A549 (cell line): ENCODE measurements around the gene PLEKHG3.

Experiments used
- CTCF ChIP-seq: fragments of >200 bp; sonication (Bioruptor Twin); formaldehyde crosslinking; IDR thresholded peaks from 3 replicates; pipeline ENCODE4 v1.5.1; 2016
- E2F6 ChIP-seq: IDR thresholded peaks from 2 replicates; pipeline ENCODE4 v1.6.1; 2012; ENCODE audit warnings: low read depth, borderline replicate concordance
- ELK1 ChIP-seq: fragments of 150-350 bp; IDR thresholded peaks from 2 replicates; pipeline ENCODE4 v1.6.1; 2014; ENCODE audit warnings: low read depth, mild to moderate bottlenecking, low read length
- EP300 ChIP-seq, 2 experiments: fragments of >200 bp; sonication (Bioruptor Twin); formaldehyde crosslinking; IDR thresholded peaks; 2 replicates in 1 of 2; 3 replicates in 1 of 2; pipeline ENCODE4 v1.6.1; 2016 to 2017
- HDAC2 ChIP-seq: fragments of 200-600 bp; sonication (generic); IDR thresholded peaks from 2 replicates; pipeline ENCODE4 v1.6.1; 2016
- JUNB ChIP-seq: fragments of >200 bp; sonication (Bioruptor Twin); formaldehyde crosslinking; IDR thresholded peaks from 2 replicates; pipeline ENCODE4 v1.6.1; 2016
- PBX3 ChIP-seq: IDR thresholded peaks from 2 replicates; pipeline ENCODE4 v1.6.1; 2012
- POLR2AphosphoS2 ChIP-seq: conservative IDR thresholded peaks from 2 replicates; pipeline ENCODE4 v1.6.1; 2012; ENCODE audit warnings: low read length, improper control_type of control experiment, inconsistent platforms

- TF ChIP-seq JUNB, result no peak
- no peak for TF ChIP-seq CTCF
- TF ChIP-seq POLR2AphosphoS2, result no peak
- no peak for TF ChIP-seq EP300 (IDR thresholded peaks at IDR 0.05)
- TF ChIP-seq HDAC2, result no peak
- no peak for TF ChIP-seq ELK1
- TF ChIP-seq PBX3, result no peak
- no peak for TF ChIP-seq E2F6
Observed at GRCh38 chr14:64795211-64795610, 91.0 kb downstream of the PLEKHG3 start.
